Measurements from ENCODE around the gene SPPL3.

SPPL3 gene

DNA sequence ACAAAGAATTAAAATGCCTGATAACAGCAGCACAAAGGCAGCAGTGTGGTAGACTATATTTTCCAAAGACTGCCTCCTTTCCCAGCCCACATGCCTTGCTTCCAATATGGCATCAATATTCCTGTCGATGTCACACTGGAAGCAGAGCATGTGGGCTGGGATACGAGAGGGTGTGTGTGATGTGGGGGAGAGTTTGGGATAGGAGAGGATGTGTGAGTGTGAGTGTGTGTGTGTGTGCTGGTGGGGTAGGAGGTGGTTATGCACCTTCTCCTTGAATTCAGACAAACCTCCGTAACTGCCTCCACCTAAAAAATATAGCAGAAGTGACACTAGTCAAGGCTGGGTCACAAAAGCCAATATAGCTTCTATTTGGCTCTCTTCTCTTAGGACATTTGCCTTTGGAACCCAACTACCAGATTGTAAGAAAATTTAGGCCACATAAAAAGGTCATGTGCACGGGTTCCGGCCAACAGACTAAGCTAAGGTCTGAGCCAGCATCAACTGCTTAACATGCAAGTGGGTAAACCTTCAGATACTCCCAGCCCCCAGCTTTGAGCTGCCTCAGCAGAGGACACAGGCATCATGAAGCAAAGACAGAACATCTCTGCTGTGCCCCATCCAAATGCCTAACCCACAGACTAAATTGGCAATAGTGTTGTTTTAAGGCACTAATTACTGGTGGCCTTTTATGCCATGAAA lies 29.5 kb downstream of the SPPL3 start:
- DNase-seq (ENCODE audit: low spot score), result no peak

DNA sequence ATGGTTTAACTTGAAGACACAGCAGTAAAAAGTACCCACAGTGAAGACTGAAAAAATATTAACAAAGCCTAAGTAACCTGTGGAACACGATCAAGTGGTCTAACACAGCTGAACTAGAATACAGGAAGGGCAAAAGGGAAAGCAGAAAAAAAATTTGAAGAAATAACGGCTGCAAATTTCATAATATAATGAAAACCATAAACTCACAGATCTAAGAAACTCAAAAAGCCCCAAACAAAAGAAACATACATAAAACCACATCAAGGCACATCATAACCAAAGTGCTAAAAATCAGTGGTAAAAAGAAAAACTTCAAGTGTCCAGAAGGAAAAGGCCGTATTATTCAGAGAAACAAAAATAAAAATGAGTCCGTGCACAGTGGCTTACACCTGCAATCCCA lies 30.9 kb downstream of the SPPL3 start:
- DNase-seq (ENCODE audit: low spot score), result no peak

DNA sequence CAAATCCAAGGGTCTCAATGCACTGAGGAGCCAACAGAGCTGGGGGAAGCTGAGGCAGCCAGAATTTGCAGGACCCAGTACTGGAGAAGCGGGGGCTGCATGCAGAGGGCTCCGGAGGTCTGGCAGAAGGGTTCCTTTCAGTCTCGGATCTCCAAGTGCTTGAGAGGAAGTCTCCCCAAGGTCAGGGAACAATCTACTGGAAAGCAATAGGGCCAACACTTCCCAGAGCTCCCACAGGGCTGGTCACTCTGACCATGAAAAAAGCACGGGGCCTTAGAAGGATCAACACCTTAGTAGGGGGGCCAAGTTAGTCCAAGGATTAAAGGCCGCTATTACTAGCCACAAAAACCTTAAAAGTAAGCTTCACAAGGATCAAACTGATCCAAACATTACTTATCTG lies 31.7 kb downstream of the SPPL3 start:
- DNase-seq (ENCODE audit: low spot score), result no peak

GRCh38 chr12:120870415-120870814 lies 33.7 kb downstream of the SPPL3 start:
- DNase-seq (ENCODE audit: low spot score), result no peak

DNA sequence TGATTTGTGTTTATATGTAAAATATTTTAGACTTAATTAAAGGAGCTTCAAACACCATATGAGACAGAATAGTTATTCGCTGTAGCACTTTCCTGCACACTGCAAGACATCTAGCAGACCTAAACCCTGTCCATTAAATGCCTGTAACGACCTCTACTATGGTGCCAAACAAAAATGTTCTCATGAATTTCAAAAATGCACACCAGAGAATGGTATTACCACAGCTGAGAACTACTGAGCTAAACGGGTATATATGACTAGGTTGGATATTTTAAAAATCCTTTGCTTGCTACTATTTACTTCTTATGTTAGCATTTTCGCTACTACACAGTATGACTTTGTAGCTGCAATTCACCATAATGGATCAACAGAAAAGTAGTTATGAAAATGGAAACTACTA lies 34.8 kb downstream of the SPPL3 start:
- no peak for DNase-seq (ENCODE audit: low spot score)

DNA sequence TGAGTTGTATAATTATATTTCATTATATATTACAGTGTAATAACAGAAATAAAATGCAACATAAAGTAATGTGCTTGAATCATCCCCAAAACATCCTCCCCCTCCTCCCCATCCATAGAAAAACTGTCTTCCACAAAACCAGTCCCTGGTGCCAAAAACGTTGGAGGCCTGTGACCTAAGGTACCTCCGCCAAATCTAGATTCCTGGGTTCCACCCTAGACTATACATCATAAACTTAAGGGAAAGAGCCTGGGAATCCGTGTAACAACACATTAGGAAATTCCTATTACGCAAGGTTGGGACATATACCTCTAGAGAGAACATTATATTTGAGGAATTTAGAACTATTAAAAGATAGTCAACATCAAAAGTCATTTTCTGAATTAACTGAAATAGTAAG lies 38.0 kb downstream of the SPPL3 start:
- DNase-seq (ENCODE audit: low spot score), result no peak

- DNase-seq (ENCODE audit: low spot score), result no peak
Measured at GRCh38 chr12:120865098-120865497, 39.1 kb downstream of the SPPL3 start.

GRCh38 chr12:120862664-120863063 lies 41.5 kb downstream of the SPPL3 start:
- DNase-seq (ENCODE audit: low spot score), result no peak

- DNase-seq (ENCODE audit: low spot score), result no peak
Measured at GRCh38 chr12:120861074-120861795, 42.9 kb downstream of the SPPL3 start.

- DNase-seq (ENCODE audit: low spot score), result no peak
Measured at GRCh38 chr12:120858306-120859088, 45.7 kb downstream of the SPPL3 start.

GRCh38 chr12:120856980-120857379 lies 47.2 kb downstream of the SPPL3 start:
- peak; percentile 20 for DNase-seq (ENCODE audit: low spot score)

DNA sequence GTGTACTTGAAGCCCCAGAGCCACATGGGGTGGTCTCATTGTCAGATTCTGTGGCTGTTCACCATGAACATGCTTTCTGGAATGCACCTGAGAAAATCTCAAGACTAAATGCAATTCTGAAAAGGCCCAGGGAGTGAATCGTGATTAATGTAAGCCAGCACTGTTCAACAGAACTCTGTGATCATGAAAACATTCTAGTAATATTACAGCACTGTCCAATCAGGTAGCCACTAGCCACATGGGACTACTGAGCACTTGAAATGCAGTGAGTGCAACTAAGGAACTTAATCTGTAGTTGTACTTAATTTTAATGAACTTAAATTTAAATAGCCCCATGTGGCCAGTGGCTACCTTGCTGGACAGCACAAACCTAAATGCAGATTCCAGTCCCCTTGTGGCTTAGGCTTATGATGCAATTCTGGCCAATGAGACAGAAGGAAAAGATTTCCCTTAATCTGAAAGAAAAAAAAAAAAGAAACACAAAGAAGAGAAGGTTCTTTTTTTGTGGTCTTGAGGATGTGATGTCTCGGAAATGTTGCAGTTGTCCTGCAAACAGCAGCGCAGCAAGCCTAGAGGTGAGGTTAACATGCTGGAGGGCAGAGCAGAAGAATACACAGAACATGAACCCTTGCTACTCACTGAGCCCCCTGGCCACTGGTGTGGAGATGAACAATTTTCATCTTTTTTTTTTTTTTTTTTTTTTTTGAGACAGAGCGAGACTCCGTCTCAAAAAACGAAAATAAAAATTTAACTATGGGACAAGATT lies 48.2 kb downstream of the SPPL3 start:
- no peak for DNase-seq (ENCODE audit: low spot score)

GRCh38 chr12:120854804-120855203 lies 49.4 kb downstream of the SPPL3 start:
- DNase-seq (ENCODE audit: low spot score), result no peak

DNA sequence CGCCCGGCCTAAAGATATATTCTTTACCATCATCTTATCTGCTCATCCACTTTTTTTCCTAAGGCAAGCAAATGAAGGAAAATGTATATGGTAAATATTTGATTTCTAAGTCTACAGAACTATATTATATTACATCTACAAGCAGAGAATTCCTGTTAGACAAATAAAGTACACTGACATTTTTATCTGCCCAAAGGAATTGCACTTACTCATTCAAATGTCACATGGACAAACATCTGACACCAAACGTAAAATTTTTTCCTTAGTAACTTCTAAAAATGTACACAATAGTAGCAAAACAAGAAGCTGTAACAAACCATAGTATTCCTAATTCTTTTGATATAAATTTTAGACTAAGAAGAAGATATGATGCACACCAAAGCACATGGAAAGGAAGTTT lies 51.0 kb downstream of the SPPL3 start:
- DNase-seq (ENCODE audit: low spot score), result no peak

DNA sequence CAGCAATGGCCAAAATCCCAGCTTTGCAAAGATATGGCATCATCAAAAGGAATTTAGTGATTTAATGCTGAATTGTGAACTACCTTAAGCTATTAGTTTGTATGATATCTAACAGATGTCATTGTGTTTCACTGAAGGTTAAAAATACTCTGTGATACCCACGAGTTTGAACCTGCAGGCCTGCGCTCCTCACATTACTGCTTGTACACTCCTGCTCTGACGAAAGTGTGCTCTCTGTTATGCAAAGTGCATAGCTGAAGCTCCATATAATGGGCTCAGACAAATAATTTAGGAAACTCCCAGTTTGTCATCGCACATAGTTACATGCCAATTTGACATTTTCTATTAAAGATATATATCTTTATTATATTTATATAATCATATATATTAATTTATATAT lies 52.2 kb downstream of the SPPL3 start:
- no peak for DNase-seq (ENCODE audit: low spot score)

- no peak for DNase-seq (ENCODE audit: low spot score)
Measured at GRCh38 chr12:120851444-120851843, 52.7 kb downstream of the SPPL3 start.

- no peak for DNase-seq (ENCODE audit: low spot score)
Measured at GRCh38 chr12:120849765-120850164, 54.4 kb downstream of the SPPL3 start.

- no peak for DNase-seq (ENCODE audit: low spot score)
Measured at GRCh38 chr12:120847814-120848213, 56.3 kb downstream of the SPPL3 start.

DNA sequence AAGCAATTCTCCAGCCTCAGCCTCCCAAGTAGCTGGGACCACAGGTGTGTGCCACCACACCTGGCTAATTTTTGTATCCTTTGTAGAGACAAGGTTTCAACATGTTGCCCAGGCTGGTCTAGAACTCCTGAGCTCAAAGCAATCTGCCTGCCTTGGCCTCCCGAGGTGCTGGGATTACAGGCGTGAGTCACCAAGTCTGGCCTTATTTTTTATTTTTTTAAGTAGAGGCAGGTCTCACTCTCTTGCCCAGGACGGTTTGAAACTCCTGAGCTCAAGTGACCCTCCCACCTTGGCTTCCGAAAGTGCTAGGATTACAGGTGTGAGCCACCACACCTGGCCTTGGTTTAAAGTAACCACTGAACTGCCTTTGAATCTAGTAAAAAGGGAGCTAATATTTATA lies 56.8 kb downstream of the SPPL3 start:
- no peak for DNase-seq (ENCODE audit: low spot score)

DNA sequence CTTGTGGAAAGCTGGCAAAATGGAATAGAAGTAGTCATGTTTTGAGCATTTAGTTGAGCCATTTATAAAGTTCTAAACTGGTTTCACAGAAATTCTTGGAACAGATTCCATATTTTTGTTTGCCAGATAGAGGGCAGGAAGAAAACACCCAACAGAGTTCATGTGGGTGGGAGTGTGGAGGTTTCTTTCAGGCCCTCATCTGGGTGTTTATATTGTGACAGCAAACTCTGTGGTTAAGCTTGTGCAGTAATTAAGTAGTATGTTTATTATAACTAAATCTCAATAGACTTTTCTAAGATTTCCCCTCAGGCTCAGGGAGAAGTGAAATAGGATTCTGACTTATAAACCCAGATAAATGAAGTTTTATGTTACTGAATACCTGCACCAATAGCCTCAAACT lies 57.4 kb downstream of the SPPL3 start:
- no peak for DNase-seq (ENCODE audit: low spot score)

DNA sequence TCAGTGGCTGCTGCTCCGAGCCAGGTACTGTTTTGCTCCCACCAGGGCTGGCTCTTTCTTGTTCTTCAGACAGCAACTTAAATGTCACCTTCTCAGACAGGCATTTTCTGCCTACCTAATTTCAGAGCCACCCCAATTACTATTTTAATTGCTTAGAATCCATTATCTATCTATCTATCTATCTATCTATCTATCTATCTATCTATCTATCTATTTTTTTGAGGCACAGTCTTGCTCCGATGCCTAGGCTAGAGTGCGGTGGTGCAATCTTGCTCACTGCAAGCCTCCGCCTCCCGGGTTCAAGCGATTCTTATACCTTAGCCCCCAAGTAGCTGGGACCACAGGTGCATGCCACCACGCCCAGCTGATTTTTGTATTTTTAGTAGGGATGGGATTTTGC lies 58.5 kb downstream of the SPPL3 start:
- no peak for DNase-seq (ENCODE audit: low spot score)

GRCh38 chr12:120844768-120845449 lies 59.2 kb downstream of the SPPL3 start:
- DNase-seq (ENCODE audit: low spot score), result no peak

Measured in CD4-positive, alpha-beta T cell treated with Interleukin-6 at 100 ng/mL for 8 hours (primary cell).